Measurements from ENCODE around the gene IFIT3.

The IFIT3 gene

GRCh38 chr10:89363729-89364442, 36.1 kb downstream of the IFIT3 start:
- no peak for DNase-seq

GRCh38 chr10:89364531-89364930, 36.7 kb downstream of the IFIT3 start:
- DNase-seq = no peak

- DNase-seq = no peak
Measured at GRCh38 chr10:89367529-89367928, 39.7 kb downstream of the IFIT3 start.

GRCh38 chr10:89368129-89368528, 40.3 kb downstream of the IFIT3 start:
- no peak for DNase-seq

- DNase-seq = no peak
Measured at GRCh38 chr10:89369156-89370105, 41.6 kb downstream of the IFIT3 start.

GRCh38 chr10:89371079-89371478, 43.3 kb downstream of the IFIT3 start:
- DNase-seq = no peak

GRCh38 chr10:89371987-89372386, 44.2 kb downstream of the IFIT3 start:
- no peak for DNase-seq

- no peak for DNase-seq
Measured at GRCh38 chr10:89373916-89374711, 46.3 kb downstream of the IFIT3 start.

GRCh38 chr10:89374713-89375141, 46.9 kb downstream of the IFIT3 start:
- DNase-seq = no peak

GRCh38 chr10:89377705-89378637, 50.2 kb downstream of the IFIT3 start, which contains the start of gene IFIT1B:
Gene IFIT1B (plus strand): TSS chr10:89378056. CDS start chr10:89378136, 80 bp downstream.
- no peak for DNase-seq

- no peak for DNase-seq
Measured at GRCh38 chr10:89379103-89379502, 51.3 kb downstream of the IFIT3 start.

GRCh38 chr10:89382757-89383156, 55.0 kb downstream of the IFIT3 start:
- no peak for DNase-seq

- peak in 1 of 2 donors; percentile 84 for DNase-seq
Measured at GRCh38 chr10:89384474-89385340, 56.9 kb downstream of the IFIT3 start.

- no peak for DNase-seq
Measured at GRCh38 chr10:89388806-89389205, 61.0 kb downstream of the IFIT3 start.

- no peak for DNase-seq
Measured at GRCh38 chr10:89389254-89389653, 61.5 kb downstream of the IFIT3 start.
